OCI-LY7 (cell line): ENCODE measurements around the gene LGALS1. TPM values are rescaled to one million over a fixed set of nuclear protein-coding genes. Genes with fewer than 3 reads are reported as not detected.
A peak's percentile ranks its signal among the peaks of the same experiment; 100 is the strongest.

Experiments used
- BruUV-seq: library from RNA; stranded (reverse); fragments of 400-500 nt; replicated peaks from 2 replicates; lab custom pipeline; 2021; lab: Mats Ljungman, UMichigan
- CTCF ChIA-PET: fragments of 300-600 bp; sonication (Branson Sonifier 250); formaldehyde crosslinking; loops from one replicate; lab custom pipeline; 2022; ENCODE audit warnings: antibody characterized with exemption; ENCODE audit not compliant: unreplicated experiment; lab: Charles Lee
- POLR2A ChIA-PET: fragments of 300-600 bp; sonication (Branson Sonifier 250); formaldehyde crosslinking; loops from one replicate; lab custom pipeline; 2022; ENCODE audit warnings: antibody characterized with exemption; lab: Charles Lee
- DNase-seq: peaks from one replicate; pipeline ENCODE4 v3.0.0-alpha.2; 2015; ENCODE audit warnings: low spot score
- H2AFZ ChIP-seq: fragments of 200-600 bp; sonication (generic), shearing (Covaris generic); 2 replicates; pipeline ENCODE4 v1.6.1; 2014; ENCODE audit warnings: mild to moderate bottlenecking, antibody characterized with exemption, low read length, moderate library complexity
- H3K27ac ChIP-seq: fragments of 200-600 bp; sonication (generic); 2 replicates; pipeline ENCODE4 v1.5.1; 2014; ENCODE audit warnings: mixed run types, low read depth, mild to moderate bottlenecking, moderate library complexity, low read length, inconsistent platforms; ENCODE audit not compliant: poor library complexity, severe bottlenecking
- H3K36me3 ChIP-seq: fragments of 200-600 bp; sonication (generic); 2 replicates; pipeline ENCODE4 v1.6.1; 2014; ENCODE audit warnings: mild to moderate bottlenecking, antibody characterized with exemption, low read length, moderate library complexity, mixed read lengths; ENCODE audit not compliant: insufficient read depth
- H3K4me1 ChIP-seq: fragments of 200-600 bp; sonication (generic); 2 replicates; pipeline ENCODE4 v1.5.1; 2014; ENCODE audit warnings: mild to moderate bottlenecking, low read length; ENCODE audit not compliant: insufficient read depth, poor library complexity, severe bottlenecking
- H3K4me2 ChIP-seq: fragments of 200-600 bp; sonication (generic); 2 replicates; pipeline ENCODE4 v1.6.1; 2014; ENCODE audit warnings: mild to moderate bottlenecking, low read length
- H3K4me3 ChIP-seq: fragments of 200-600 bp; sonication (generic); 2 replicates; pipeline ENCODE4 v1.5.1; 2014; ENCODE audit warnings: mild to moderate bottlenecking, low read depth, low read length; ENCODE audit not compliant: poor library complexity, severe bottlenecking
- H3K79me2 ChIP-seq: fragments of 200-600 bp; sonication (generic); 2 replicates; pipeline ENCODE4 v1.6.1; 2016; ENCODE audit warnings: low read depth, mild to moderate bottlenecking, low read length, moderate library complexity, mixed read lengths; ENCODE audit not compliant: insufficient read depth
- H3K9me2 ChIP-seq: fragments of 200-600 bp; sonication (generic); 2 replicates; pipeline ENCODE4 v1.6.1; 2016; ENCODE audit warnings: mild to moderate bottlenecking, low read length, mixed read lengths; ENCODE audit not compliant: insufficient read depth
- H3K9me3 ChIP-seq: fragments of 200-600 bp; sonication (generic); 2 replicates; pipeline ENCODE4 v1.6.1; 2014; ENCODE audit warnings: mild to moderate bottlenecking, mixed run types, low read length, mixed read lengths
- H4K20me1 ChIP-seq: fragments of 200-600 bp; sonication (generic); 2 replicates; pipeline ENCODE4 v1.6.1; 2014; ENCODE audit warnings: mild to moderate bottlenecking, antibody characterized with exemption, low read length, moderate library complexity, mixed read lengths; ENCODE audit not compliant: insufficient read depth
- CTCF ChIP-seq: fragments of 200-600 bp; sonication (generic); conservative IDR thresholded peaks from 2 replicates; pipeline ENCODE4 v1.5.1; 2014; ENCODE audit warnings: mild to moderate bottlenecking, antibody characterized with exemption, low read length, moderate library complexity, mixed read lengths
- EZH2phosphoT487 ChIP-seq: fragments of 200-600 bp; sonication (generic); IDR thresholded peaks from 2 replicates; pipeline ENCODE4 v1.6.1; 2018; ENCODE audit warnings: low read depth, borderline replicate concordance, mild to moderate bottlenecking, mixed run types, antibody characterized with exemption, low read length, moderate library complexity, mixed read lengths
- intact Hi-C: fragments of 100-400 bp; cut with micrococcal nuclease; formaldehyde crosslinking; loops from one replicate; pipeline ENCODE4 v1.10.0; 2022; ENCODE audit not compliant: unreplicated experiment
- total RNA-seq, 2 experiments: library from RNA; depleted of rRNA in 1 of 2; stranded (reverse); fragments of >200 nt in 1 of 2; shearing (Covaris generic) in 1 of 2; gene quantifications; 2 replicates each; pipeline ENCODE4 v1.2.3, GENCODE V29; 2014 to 2022

LGALS1 gene
- total RNA-seq, 2 experiments from 2014 or later = 57.3 to 93.1 TPM

GRCh38 chr22:37665487-37665886, 9.9 kb upstream of the LGALS1 start:
- ChIA-PET POLR2A (interaction anchor here (2.2 kb wide), 1 partner anchor 8 kb away, joined by 9 read pairs; the partner anchor contains the start of gene PDXP), CTCF (no interaction called here)
- Histone ChIP-seq H3K27ac (no peak overlapping the region), H2AFZ (no peak overlapping the region), H3K4me1 (peaks cover 20% of the 10 kb centered on the region), H3K4me2 (no peak overlapping the region), H3K79me2 (peaks cover 47% of the 10 kb centered on the region), H4K20me1 (peaks cover 9% of the 10 kb centered on the region), H3K9me2 (no peaks in the 10 kb centered on the region), H3K4me3 (no peak overlapping the region), H3K9me3 (no peaks in the 10 kb centered on the region), H3K36me3 (peaks cover 69% of the 10 kb centered on the region)
- TF ChIP-seq EZH2phosphoT487 (no peak), CTCF (no peak)
- intact Hi-C loops = no loop called here
- BruUV-seq = no TSS peak
- no peak for DNase-seq

- CTCF ChIA-PET = no interaction called here
- POLR2A ChIA-PET = interaction anchor here (0.7 kb wide), 1 partner anchor 902 kb away, joined by 4 read pairs; no protein-coding TSS in a partner anchor
- peaks cover 38% of the 10 kb centered on the region for H3K36me3 ChIP-seq
- no peak for TF ChIP-seq CTCF
- TF ChIP-seq EZH2phosphoT487 = no peak
- no peaks in the 10 kb centered on the region for H3K9me3 ChIP-seq
- no peak overlapping the region for H3K27ac ChIP-seq
- H3K79me2 ChIP-seq = peaks cover 6% of the 10 kb centered on the region
- DNase-seq = no peak
- intact Hi-C loops = no loop called here
- BruUV-seq = no TSS peak
- peaks cover 10% of the 10 kb centered on the region for H3K4me1 ChIP-seq
- H3K9me2 ChIP-seq = no peaks in the 10 kb centered on the region
- no peaks in the 10 kb centered on the region for H4K20me1 ChIP-seq
- H2AFZ ChIP-seq = no peak overlapping the region
- H3K4me3 ChIP-seq = no peak overlapping the region
- no peak overlapping the region for H3K4me2 ChIP-seq
Measured at GRCh38 chr22:37669586-37669985, 5.8 kb upstream of the LGALS1 start.

GRCh38 chr22:37672206-37672919, 3.1 kb upstream of the LGALS1 start:
- Histone ChIP-seq H2AFZ (no peak overlapping the region), H4K20me1 (no peaks in the 10 kb centered on the region), H3K4me3 (no peak overlapping the region), H3K4me1 (peaks cover 34% of the 10 kb centered on the region), H3K9me2 (no peaks in the 10 kb centered on the region), H3K4me2 (peak overlapping the region; percentile 40; the same call in 1 of the 2 replicates), H3K9me3 (no peaks in the 10 kb centered on the region), H3K36me3 (peaks cover 11% of the 10 kb centered on the region), H3K79me2 (no peaks in the 10 kb centered on the region), H3K27ac (peak overlapping the region; percentile 31)
- POLR2A ChIA-PET = interaction anchor here (0.6 to 0.7 kb wide), 2 partner anchors 10 to 11 kb away, joined by 3 read pairs; no protein-coding TSS in a partner anchor
- intact Hi-C loops = no loop called here
- TF ChIP-seq EZH2phosphoT487 = no peak
- TF ChIP-seq CTCF = peak; percentile 29; the same call in 1 of the 2 replicates
- no peak for DNase-seq
- no TSS peak for BruUV-seq
- CTCF ChIA-PET = no interaction called here
